Inferior parietal cortex (tissue), 1 donor: ENCODE measurements around the gene UBASH3B.

ENCODE experiments used
- DNase-seq: peaks from one replicate; pipeline ENCODE4 v3.0.0-alpha.2; 2016; ENCODE audit errors: extremely low spot score

UBASH3B gene

GRCh38 chr11:122755409-122755808 is 99.9 kb downstream of the UBASH3B start:
- no peak for DNase-seq

- DNase-seq, result no peak
These were observed 100.4 kb downstream of the UBASH3B start for GRCh38 chr11:122755941-122756340.

GRCh38 chr11:122756417-122756816 is 100.9 kb downstream of the UBASH3B start:
- no peak for DNase-seq

GRCh38 chr11:122757201-122757600 is 101.7 kb downstream of the UBASH3B start:
- no peak for DNase-seq

- no peak for DNase-seq
These were observed 102.8 kb downstream of the UBASH3B start for GRCh38 chr11:122758339-122758738.

GRCh38 chr11:122758974-122759373 is 103.5 kb downstream of the UBASH3B start:
- DNase-seq, result no peak

- DNase-seq, result no peak
These were observed 107.6 kb downstream of the UBASH3B start for GRCh38 chr11:122763108-122763507.

GRCh38 chr11:122764371-122765090 is 109.0 kb downstream of the UBASH3B start:
- DNase-seq, result no peak

- no peak for DNase-seq
These were observed 110.1 kb downstream of the UBASH3B start for GRCh38 chr11:122765487-122766131.

- no peak for DNase-seq
These were observed 113.7 kb downstream of the UBASH3B start for GRCh38 chr11:122769126-122769780.

- no peak for DNase-seq
These were observed 117.4 kb downstream of the UBASH3B start for GRCh38 chr11:122772945-122773344.

- no peak for DNase-seq
These were observed 118.3 kb downstream of the UBASH3B start for GRCh38 chr11:122773781-122774266.

GRCh38 chr11:122775675-122776271 is 120.3 kb downstream of the UBASH3B start:
- DNase-seq, result no peak

GRCh38 chr11:122776546-122776945 is 121.0 kb downstream of the UBASH3B start:
- DNase-seq, result no peak

- DNase-seq, result no peak
These were observed 121.8 kb downstream of the UBASH3B start for GRCh38 chr11:122777343-122777742.

- DNase-seq, result no peak
These were observed 122.6 kb downstream of the UBASH3B start for GRCh38 chr11:122778148-122778547.

- no peak for DNase-seq
These were observed 123.6 kb downstream of the UBASH3B start for GRCh38 chr11:122779047-122779629.

GRCh38 chr11:122780296-122780949 is 124.9 kb downstream of the UBASH3B start:
- no peak for DNase-seq

- peak; percentile 91 for DNase-seq
These were observed 126.1 kb downstream of the UBASH3B start for GRCh38 chr11:122781378-122782195.

GRCh38 chr11:122782222-122782621 is 126.7 kb downstream of the UBASH3B start:
- DNase-seq, result no peak
